ENCODE data around the gene TMEM98.

DNA sequence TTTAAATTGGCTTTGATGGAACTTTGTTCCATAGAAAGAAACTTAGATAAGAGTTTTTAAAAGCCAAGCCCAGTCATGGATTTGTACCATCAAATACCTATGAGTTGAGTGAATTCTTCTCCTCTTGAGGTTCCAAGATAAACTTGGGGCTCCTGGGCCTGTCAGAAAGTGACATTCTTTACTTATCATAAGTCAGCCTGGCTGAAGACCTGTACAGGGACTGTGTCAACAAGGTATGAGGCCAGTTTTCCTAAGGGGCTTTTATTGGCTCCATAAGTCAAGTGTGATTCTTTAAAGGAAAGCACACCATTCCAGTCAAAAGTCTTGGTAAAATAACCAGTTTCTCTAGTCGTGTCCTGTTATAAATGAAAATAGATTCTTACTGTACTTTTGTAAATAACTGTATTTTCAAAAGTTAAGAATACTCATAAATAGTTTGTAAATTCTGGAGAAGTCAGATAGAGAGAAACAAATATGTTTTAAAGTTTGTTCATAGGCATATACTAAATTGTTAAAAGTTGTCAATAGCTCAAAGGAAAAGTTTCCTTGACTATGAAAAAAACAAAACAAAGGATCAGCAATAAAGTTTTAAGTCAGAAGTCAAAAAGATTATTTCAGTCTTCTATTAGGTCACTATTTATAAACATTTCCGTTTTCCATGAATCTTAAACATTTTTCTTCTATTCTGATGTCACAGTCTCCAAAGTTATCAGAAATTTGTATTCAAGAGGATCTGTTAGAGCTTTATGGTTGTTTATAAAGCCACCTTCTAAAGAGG lies 28.5 kb upstream of the TMEM98 start:
- TF ChIP-seq POLR2AphosphoS5 (IDR thresholded peaks at IDR 0.05) (no peak), POLR2A (IDR thresholded peaks at IDR 0.05) (no peak)
